ENCODE results near the gene FBXO8. TPM values are rescaled to one million over a fixed set of nuclear protein-coding genes. Genes with fewer than 3 reads are reported as not detected.

Gene FBXO8
- total RNA-seq, 4 donors from 2014 or later = 38.4 to 47.0 (median 42.5) TPM

GRCh38 chr4:174193438-174194374 is 89.8 kb downstream of the FBXO8 start:
- no peak overlapping the region for H3K27ac ChIP-seq
- intact Hi-C loops (cut with DNase I) = no loop called here
- TF ChIP-seq POLR2A (IDR thresholded peaks at IDR 0.05) = no peak
- no peak for TF ChIP-seq CTCF (IDR thresholded peaks at IDR 0.05)

GRCh38 chr4:174192943-174193342 is 90.5 kb downstream of the FBXO8 start:
- H3K27me3 ChIP-seq = no peaks in the 10 kb centered on the region
- no peaks in the 10 kb centered on the region for H3K9me3 ChIP-seq
- 84 to 89% methylated on average over 4 of the region's 4 CpGs for WGBS, 2 donors
- no peaks in the 10 kb centered on the region for H3K4me1 ChIP-seq
- DNase-seq = no peak
- no peak for TF ChIP-seq CTCF (IDR thresholded peaks at IDR 0.05)
- no peak for TF ChIP-seq POLR2A (IDR thresholded peaks at IDR 0.05)
- H3K36me3 ChIP-seq = no peaks in the 10 kb centered on the region
- H3K27ac ChIP-seq = no peak overlapping the region
- intact Hi-C loops (cut with DNase I) = no loop called here
- no peak overlapping the region for H3K4me3 ChIP-seq (replicated peaks in 1 of 3)

More at GRCh38 chr4:174193438-174194374, 89.8 kb downstream of the FBXO8 start:
- H3K4me3 ChIP-seq (replicated peaks in 1 of 3) = no peak overlapping the region
- 84 to 88% methylated on average over 4 of the region's 4 CpGs for WGBS, 2 donors
- H3K4me1 ChIP-seq = no peaks in the 10 kb centered on the region
- no peaks in the 10 kb centered on the region for H3K27me3 ChIP-seq
- no peak for DNase-seq
- H3K9me3 ChIP-seq = no peaks in the 10 kb centered on the region
- H3K36me3 ChIP-seq = no peaks in the 10 kb centered on the region

GRCh38 chr4:174190832-174191500 is 92.5 kb downstream of the FBXO8 start:
- Histone ChIP-seq H3K9me3 (no peaks in the 10 kb centered on the region), H3K27ac (no peak overlapping the region), H3K4me1 (no peaks in the 10 kb centered on the region), H3K36me3 (no peaks in the 10 kb centered on the region), H3K27me3 (no peaks in the 10 kb centered on the region), H3K4me3 (replicated peaks in 1 of 3) (no peak overlapping the region)
- intact Hi-C loops (cut with DNase I) = no loop called here
- DNase-seq = no peak
- no peak for TF ChIP-seq POLR2A (IDR thresholded peaks at IDR 0.05)
- TF ChIP-seq CTCF (IDR thresholded peaks at IDR 0.05) = no peak
- 75 to 76% methylated on average over 5 of the region's 5 CpGs for WGBS, 2 donors

GRCh38 chr4:174189392-174190015 is 94.0 kb downstream of the FBXO8 start:
- no peaks in the 10 kb centered on the region for H3K4me1 ChIP-seq
- DNase-seq = no peak
- TF ChIP-seq CTCF (IDR thresholded peaks at IDR 0.05) (no peak), POLR2A (IDR thresholded peaks at IDR 0.05) (no peak)
- no peak overlapping the region for H3K4me3 ChIP-seq (replicated peaks in 1 of 3)
- no peak overlapping the region for H3K27ac ChIP-seq
- intact Hi-C loops (cut with DNase I) = no loop called here
- H3K27me3 ChIP-seq = no peaks in the 10 kb centered on the region
- WGBS, 2 donors = 79 to 80% methylated on average over 5 of the region's 5 CpGs
- H3K9me3 ChIP-seq = no peaks in the 10 kb centered on the region
- H3K36me3 ChIP-seq = no peaks in the 10 kb centered on the region

Other genes with a start within 250 kb of the FBXO8 start
- gene CEP44, start 244 bp upstream of the FBXO8 start, total RNA-seq = 10 to 100 TPM; 17.0 to 30.6 (median 24.8) TPM
- 1 to 10 TPM; 1.9 to 4.1 (median 2.7) TPM for gene HPGD, start 238.8 kb upstream of the FBXO8 start, total RNA-seq